MM.1S (cell line): ENCODE data around the gene DNAH8.

Experiments
- DNase-seq: peaks from one replicate; pipeline ENCODE4 v3.0.0-alpha.2; 2015
- H2AFZ ChIP-seq: fragments of 300-600 bp; sonication (generic); 2 replicates; pipeline ENCODE4 v1.6.0; 2016; ENCODE audit warnings: antibody characterized with exemption, low read length
- H3F3A ChIP-seq: fragments of 300-600 bp; sonication (generic); 2 replicates; pipeline ENCODE4 v1.6.1; 2016; ENCODE audit warnings: mild to moderate bottlenecking, antibody characterized with exemption, low read length, moderate library complexity, mixed read lengths; ENCODE audit not compliant: insufficient read depth
- H3K27ac ChIP-seq: fragments of 300-600 bp; sonication (generic); 2 replicates; pipeline ENCODE4 v1.5.1; 2016; ENCODE audit warnings: mild to moderate bottlenecking, low read length
- H3K27me3 ChIP-seq: fragments of 300-600 bp; sonication (generic); replicated peaks from 2 replicates; pipeline ENCODE4 v1.6.0; 2016; ENCODE audit warnings: low read length; ENCODE audit not compliant: insufficient read depth
- H3K36me3 ChIP-seq: fragments of 300-600 bp; sonication (generic); replicated peaks from 2 replicates; pipeline ENCODE4 v1.6.1; 2016; ENCODE audit warnings: mild to moderate bottlenecking, low read length, mixed read lengths; ENCODE audit not compliant: insufficient read depth
- H3K4me1 ChIP-seq: fragments of 300-600 bp; sonication (generic); 2 replicates; pipeline ENCODE4 v1.6.1; 2016; ENCODE audit warnings: low read length, mixed read lengths
- H3K4me2 ChIP-seq: fragments of 300-600 bp; sonication (generic); 2 replicates; pipeline ENCODE4 v1.6.0; 2016; ENCODE audit warnings: low read depth, low read length
- H3K4me3 ChIP-seq: fragments of 300-600 bp; sonication (generic); 2 replicates; pipeline ENCODE4 v1.5.1; 2016; ENCODE audit warnings: low read length, mixed read lengths
- H3K79me2 ChIP-seq: fragments of 300-600 bp; sonication (generic); 2 replicates; pipeline ENCODE4 v1.6.1; 2016; ENCODE audit warnings: mixed run types, low read length, mixed read lengths
- H3K9ac ChIP-seq: fragments of 300-600 bp; sonication (generic); 2 replicates; pipeline ENCODE4 v1.6.1; 2016; ENCODE audit warnings: low read length, mixed read lengths
- H3K9me2 ChIP-seq: fragments of 300-600 bp; sonication (generic); replicated peaks from 2 replicates; pipeline ENCODE4 v1.6.1; 2016; ENCODE audit warnings: mild to moderate bottlenecking, low read length, mixed read lengths; ENCODE audit not compliant: insufficient read depth
- H3K9me3 ChIP-seq: fragments of 300-600 bp; sonication (generic); replicated peaks from 2 replicates; pipeline ENCODE4 v1.6.1; 2016; ENCODE audit warnings: mild to moderate bottlenecking, low read length, mixed read lengths; ENCODE audit not compliant: insufficient read depth
- H4K20me1 ChIP-seq: fragments of 300-600 bp; sonication (generic); 2 replicates; pipeline ENCODE4 v1.6.1; 2016; ENCODE audit warnings: mild to moderate bottlenecking, low read length, moderate library complexity, mixed read lengths; ENCODE audit not compliant: insufficient read depth
- CTCF ChIP-seq: fragments of 300-600 bp; sonication (generic); IDR thresholded peaks from 2 replicates; pipeline ENCODE4 v1.5.1; 2016; ENCODE audit warnings: antibody characterized with exemption, low read length, mixed read lengths
- EZH2 ChIP-seq: fragments of 300-600 bp; sonication (generic); optimal IDR thresholded peaks from 2 replicates; pipeline ENCODE3; 2017; ENCODE audit warnings: low read depth, mild to moderate bottlenecking, antibody characterized with exemption, low read length, mixed read lengths
- EZH2phosphoT487 ChIP-seq: fragments of 300-600 bp; sonication (generic); IDR thresholded peaks from 2 replicates; pipeline ENCODE4 v1.6.1; 2018; ENCODE audit warnings: antibody characterized with exemption, low read length

The DNAH8 gene

DNA sequence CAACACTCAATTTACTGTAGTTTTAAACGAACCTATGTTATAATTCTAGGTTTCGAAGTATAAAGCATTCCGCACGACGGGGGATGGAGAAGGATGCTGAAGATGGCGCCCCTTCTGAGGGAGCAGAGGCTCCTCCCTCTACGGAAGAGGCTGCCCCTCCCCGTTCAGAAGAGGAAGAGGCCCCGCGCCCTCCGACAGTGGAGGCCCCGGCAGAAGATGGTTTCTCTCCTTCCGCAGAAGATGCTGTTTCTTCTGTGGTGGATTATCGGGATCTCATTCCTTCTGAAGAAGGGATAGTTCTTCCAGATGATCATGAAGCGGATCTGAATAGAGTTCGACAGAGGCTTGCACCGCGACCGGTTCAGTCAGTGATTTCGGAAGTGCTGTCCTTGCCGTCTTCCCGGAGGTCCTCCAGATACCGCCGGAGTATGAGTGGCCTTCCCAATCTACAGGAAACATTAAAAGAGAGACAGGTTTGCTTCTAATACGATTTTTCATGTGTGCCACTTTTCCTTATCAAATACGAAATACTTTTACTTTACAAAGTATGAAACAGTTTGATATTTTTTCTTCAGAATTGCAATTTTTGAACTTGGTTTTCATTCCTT lies 7.7 kb downstream of the DNAH8 start:
- Histone ChIP-seq H2AFZ (no peak overlapping the region), H3K9me2 (no peaks in the 10 kb centered on the region), H3K9ac (no peak overlapping the region), H3F3A (0 out of 2 replicates have a peak, but pooled peaks cover 5% of the 10 kb centered on the region), H3K27ac (no peak overlapping the region), H3K27me3 (no peaks in the 10 kb centered on the region), H3K79me2 (no peaks in the 10 kb centered on the region), H3K4me2 (no peak overlapping the region), H3K4me3 (no peak overlapping the region), H3K36me3 (no peaks in the 10 kb centered on the region), H3K9me3 (no peaks in the 10 kb centered on the region), H3K4me1 (peaks cover 14% of the 10 kb centered on the region), H4K20me1 (no peaks in the 10 kb centered on the region)
- TF ChIP-seq EZH2phosphoT487 (no peak), CTCF (no peak)
- DNase-seq: no peak

- H3K36me3 ChIP-seq: no peaks in the 10 kb centered on the region
- no peaks in the 10 kb centered on the region for H3K27me3 ChIP-seq
- H3K4me1 ChIP-seq: peaks cover 14% of the 10 kb centered on the region
- 0 out of 2 replicates have a peak, but pooled peaks cover 5% of the 10 kb centered on the region for H3F3A ChIP-seq
- no peaks in the 10 kb centered on the region for H4K20me1 ChIP-seq
- no peak overlapping the region for H2AFZ ChIP-seq
- H3K27ac ChIP-seq: no peak overlapping the region
- H3K4me2 ChIP-seq: no peak overlapping the region
- H3K79me2 ChIP-seq: no peaks in the 10 kb centered on the region
- no peak overlapping the region for H3K4me3 ChIP-seq
- no peak overlapping the region for H3K9ac ChIP-seq
- TF ChIP-seq CTCF: no peak
- TF ChIP-seq EZH2: no peak
- no peak for TF ChIP-seq EZH2phosphoT487
- no peaks in the 10 kb centered on the region for H3K9me3 ChIP-seq
- H3K9me2 ChIP-seq: no peaks in the 10 kb centered on the region
- no peak for DNase-seq
Measured at GRCh38 chr6:38723783-38724182, 8.7 kb downstream of the DNAH8 start.

GRCh38 chr6:38724343-38724742 lies 9.2 kb downstream of the DNAH8 start:
- H3K27me3 ChIP-seq: no peaks in the 10 kb centered on the region

More at GRCh38 chr6:38724343-38724742, 9.2 kb downstream of the DNAH8 start:
- no peak for DNase-seq
- Histone ChIP-seq H3K27ac (no peak overlapping the region), H3K9me2 (no peaks in the 10 kb centered on the region), H3K79me2 (no peaks in the 10 kb centered on the region), H3K4me1 (peaks cover 14% of the 10 kb centered on the region), H3K4me3 (no peak overlapping the region), H3K36me3 (no peaks in the 10 kb centered on the region), H3K4me2 (no peak overlapping the region), H4K20me1 (no peaks in the 10 kb centered on the region), H3F3A (0 out of 2 replicates have a peak, but pooled peaks cover 5% of the 10 kb centered on the region), H3K9me3 (no peaks in the 10 kb centered on the region), H3K9ac (no peak overlapping the region), H2AFZ (no peak overlapping the region)
- no peak for TF ChIP-seq EZH2
- no peak for TF ChIP-seq CTCF
- TF ChIP-seq EZH2phosphoT487: no peak
